HG03520 (cell line): ENCODE data around the gene LOXL3.

Source experiments
- ATAC-seq: cut with Tn5 transposase; IDR thresholded peaks from one replicate; pipeline ENCODE4 v1.9.1; 2021; ENCODE audit warnings: mild to moderate bottlenecking, moderate library complexity; ENCODE audit not compliant: unreplicated experiment

Gene LOXL3

GRCh38 chr2:74530239-74531187 lies 23.2 kb downstream of the LOXL3 start:
- ATAC-seq = no peak

- peak; percentile 77 for ATAC-seq
Observed at GRCh38 chr2:74529357-74530238, 24.1 kb downstream of the LOXL3 start, which contains the start of the genes AUP1 and HTRA2. Gene AUP1, minus strand, starts transcription at chr2:74529706. Its CDS starts 77 bp downstream, at chr2:74529629. Gene HTRA2, plus strand, starts transcription at chr2:74529933. Its CDS starts 74 bp downstream, at chr2:74530007.

- ATAC-seq = peak; percentile 3
Observed at GRCh38 chr2:74528600-74529356, 25.0 kb downstream of the LOXL3 start.

GRCh38 chr2:74527741-74528140 lies 26.0 kb downstream of the LOXL3 start:
- no peak for ATAC-seq

GRCh38 chr2:74526649-74527230 lies 27.0 kb downstream of the LOXL3 start:
- no peak for ATAC-seq

- no peak for ATAC-seq
Observed at GRCh38 chr2:74525717-74526648, 27.8 kb downstream of the LOXL3 start, which contains the start of gene DQX1. Gene DQX1, minus strand, starts transcription at chr2:74526231. Its CDS starts 502 bp downstream, at chr2:74525729.

- no peak for ATAC-seq
Observed at GRCh38 chr2:74524955-74525716, 28.6 kb downstream of the LOXL3 start.

GRCh38 chr2:74524005-74524404 lies 29.7 kb downstream of the LOXL3 start:
- ATAC-seq = no peak

GRCh38 chr2:74522516-74522915 lies 31.2 kb downstream of the LOXL3 start:
- ATAC-seq = no peak

- ATAC-seq = no peak
Observed at GRCh38 chr2:74516650-74517049, 37.1 kb downstream of the LOXL3 start.

GRCh38 chr2:74515981-74516633 lies 37.6 kb downstream of the LOXL3 start:
- no peak for ATAC-seq

- no peak for ATAC-seq
Observed at GRCh38 chr2:74515271-74515980, 38.3 kb downstream of the LOXL3 start.

GRCh38 chr2:74514368-74515270 lies 39.1 kb downstream of the LOXL3 start, which contains the start of gene TLX2:
Gene TLX2, plus strand, starts transcription at chr2:74514450. Its CDS starts 357 bp downstream, at chr2:74514807.
- ATAC-seq = no peak

- no peak for ATAC-seq
Observed at GRCh38 chr2:74513605-74514367, 40.0 kb downstream of the LOXL3 start.
